Measurements from ENCODE around the gene COL8A2. TPM values are rescaled to one million over a fixed set of nuclear protein-coding genes. Genes with fewer than 3 reads are reported as not detected.

Gene COL8A2
- total RNA-seq, 2 experiments from 2014 or later: 0.05 to 0.06 TPM

DNA sequence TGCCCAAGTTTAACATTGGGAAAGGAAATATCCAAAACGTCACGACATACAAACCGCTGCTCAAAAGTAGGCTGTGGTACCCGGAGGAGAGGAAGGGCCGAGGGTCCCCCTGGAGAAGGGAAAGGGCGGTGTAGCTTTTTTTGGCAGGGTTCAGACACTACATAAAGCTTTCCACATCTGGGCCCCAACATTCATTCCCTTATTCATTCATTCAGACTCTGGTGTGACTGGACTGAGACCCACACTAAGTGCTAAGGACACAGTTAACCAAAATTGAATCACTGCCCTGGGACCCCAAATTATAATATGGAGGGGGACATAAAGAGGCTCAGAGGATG, 10.3 kb upstream of the COL8A2 start:
- H3K4me3 ChIP-seq (ENCODE audit: low read length): no peak overlapping the region
- Mint-ChIP-seq H3K4me1 (ENCODE audit: low read depth) (peaks cover 10% of the 10 kb centered on the region), H3K27me3 (no peaks in the 10 kb centered on the region), H3K36me3 (ENCODE audit: low read depth) (peaks cover 39% of the 10 kb centered on the region), H3K4me3 (no peak overlapping the region), H3K27ac (peak overlapping the region; percentile 21), H3K9me3 (no peaks in the 10 kb centered on the region)
- no peaks in the 10 kb centered on the region for H3K27me3 ChIP-seq (ENCODE audit: control insufficient read depth in 1 of 2, insufficient read depth in 2 of 2, low read length in 2 of 2)
- no peak for TF ChIP-seq CTCF (IDR thresholded peaks at IDR 0.05)
- H3K36me3 ChIP-seq (ENCODE audit: insufficient read depth, low read length): peaks cover 38% of the 10 kb centered on the region
- no peak overlapping the region for H3K27ac ChIP-seq (ENCODE audit: low read depth in 1 of 2, low read length in 2 of 2)
- POLR2A ChIA-PET: interaction anchor here (1.2 to 1.8 kb wide), 4 partner anchors 14 to 37 kb away, joined by 4 to 6 read pairs (median 6); partner anchors contain the start of gene TRAPPC3
- peaks cover 6% of the 10 kb centered on the region for H3K4me1 ChIP-seq (ENCODE audit: insufficient read depth, low read length)
- no peak for ATAC-seq (ENCODE audit: poor library complexity)
- CTCF ChIA-PET: interaction anchor here (0.6 to 2.0 kb wide), 6 partner anchors 10 to 150 kb away, joined by 3 to 9 read pairs (median 4); partner anchors contain the start of gene TRAPPC3
- intact Hi-C loops (cut with DNase I, micrococcal nuclease): loop anchor here in 1 of 2 experiments (2.0 kb wide), 1 partner anchor 34 kb away; no protein-coding TSS in a partner anchor
- DNase-seq: no peak
- no peaks in the 10 kb centered on the region for H3K9me3 ChIP-seq (ENCODE audit: control insufficient read depth in 1 of 2, insufficient read depth in 1 of 2, low read length in 2 of 2)

GRCh38 chr1:36134505-36135329, 9.7 kb upstream of the COL8A2 start:
- intact Hi-C loops (cut with DNase I, micrococcal nuclease): loop anchor here (1.0 to 2.0 kb wide), 2 partner anchors 34 to 35 kb away; no protein-coding TSS in a partner anchor
- peaks cover 33% of the 10 kb centered on the region for H3K36me3 ChIP-seq (ENCODE audit: insufficient read depth, low read length)
- H3K4me1 ChIP-seq (ENCODE audit: insufficient read depth, low read length): peaks cover 6% of the 10 kb centered on the region
- peak in 4 of 14 experiments; percentile 24 to 63 (median 60) for DNase-seq
- ChIA-PET POLR2A (interaction anchor here (1.2 to 1.8 kb wide), 4 partner anchors 15 to 37 kb away, joined by 4 to 6 read pairs (median 6); partner anchors contain the start of gene TRAPPC3), CTCF (interaction anchor here (0.6 to 2.0 kb wide), 6 partner anchors 11 to 151 kb away, joined by 3 to 9 read pairs (median 4); partner anchors contain the start of gene TRAPPC3)
- H3K27ac ChIP-seq (ENCODE audit: low read depth in 1 of 2, low read length in 2 of 2): no peak overlapping the region
- peak; percentile 21 for ATAC-seq (ENCODE audit: poor library complexity)
- peaks cover 10% of the 10 kb centered on the region for H3K4me1 Mint-ChIP-seq (ENCODE audit: low read depth)
- H3K4me3 ChIP-seq (ENCODE audit: low read length): no peak overlapping the region
- H3K27me3 Mint-ChIP-seq: no peaks in the 10 kb centered on the region
- TF ChIP-seq CTCF (IDR thresholded peaks at IDR 0.05): peak; percentile 61
- H3K4me3 Mint-ChIP-seq: no peak overlapping the region
- H3K27ac Mint-ChIP-seq: peak overlapping the region; percentile 21
- H3K36me3 Mint-ChIP-seq (ENCODE audit: low read depth): peaks cover 33% of the 10 kb centered on the region
- H3K9me3 Mint-ChIP-seq: no peaks in the 10 kb centered on the region
- H3K27me3 ChIP-seq (ENCODE audit: control insufficient read depth in 1 of 2, insufficient read depth in 2 of 2, low read length in 2 of 2): no peaks in the 10 kb centered on the region
- H3K9me3 ChIP-seq (ENCODE audit: control insufficient read depth in 1 of 2, insufficient read depth in 1 of 2, low read length in 2 of 2): no peaks in the 10 kb centered on the region

DNA sequence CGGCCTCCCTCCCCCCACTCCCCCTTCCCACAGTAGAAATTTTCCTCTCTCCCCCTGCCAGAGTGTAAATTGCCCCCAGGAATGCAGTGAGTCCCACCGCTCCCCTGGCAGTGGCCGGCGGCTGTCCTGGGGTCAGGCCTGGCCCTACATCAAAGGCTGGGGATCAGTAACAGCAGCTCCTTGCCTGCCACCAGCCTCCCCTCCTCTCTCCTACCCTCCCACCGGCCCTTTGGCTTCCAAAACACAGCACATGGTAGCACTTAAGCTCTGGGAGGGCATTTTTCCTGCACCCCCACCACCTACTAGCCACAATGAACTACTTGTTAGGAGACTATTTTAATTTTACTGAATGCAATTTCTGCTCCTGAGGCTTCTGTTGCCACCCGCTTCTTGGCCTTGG, 9.0 kb upstream of the COL8A2 start:
- Mint-ChIP-seq H3K9me3 (no peaks in the 10 kb centered on the region), H3K36me3 (ENCODE audit: low read depth) (peaks cover 27% of the 10 kb centered on the region), H3K4me3 (no peak overlapping the region), H3K4me1 (ENCODE audit: low read depth) (peaks cover 10% of the 10 kb centered on the region), H3K27ac (no peak overlapping the region), H3K27me3 (no peaks in the 10 kb centered on the region)
- Histone ChIP-seq H3K27ac (ENCODE audit: low read depth in 1 of 2, low read length in 2 of 2) (no peak overlapping the region), H3K4me1 (ENCODE audit: insufficient read depth, low read length) (peaks cover 6% of the 10 kb centered on the region), H3K9me3 (ENCODE audit: control insufficient read depth in 1 of 2, insufficient read depth in 1 of 2, low read length in 2 of 2) (no peaks in the 10 kb centered on the region), H3K27me3 (ENCODE audit: control insufficient read depth in 1 of 2, insufficient read depth in 2 of 2, low read length in 2 of 2) (no peaks in the 10 kb centered on the region), H3K36me3 (ENCODE audit: insufficient read depth, low read length) (peaks cover 26% of the 10 kb centered on the region), H3K4me3 (ENCODE audit: low read length) (no peak overlapping the region)
- TF ChIP-seq CTCF (IDR thresholded peaks at IDR 0.05): no peak
- ChIA-PET CTCF (interaction anchor here (1.2 to 2.0 kb wide), 4 partner anchors 15 to 152 kb away, joined by 3 to 9 read pairs (median 6); partner anchors contain the start of gene TRAPPC3), POLR2A (interaction anchor here (1.2 to 1.8 kb wide), 4 partner anchors 15 to 54 kb away, joined by 3 to 6 read pairs (median 5); partner anchors contain the start of gene TRAPPC3)
- DNase-seq: no peak
- ATAC-seq (ENCODE audit: poor library complexity): no peak
- intact Hi-C loops (cut with DNase I, micrococcal nuclease): loop anchor here (1.0 to 2.0 kb wide), 2 partner anchors 33 to 35 kb away; no protein-coding TSS in a partner anchor

Data from CD4-positive, alpha-beta T cell (primary cell).